ENCODE data around the gene SMIM28.
"Not testable (repeated sequence)": the region's sequence is repeated elsewhere in the genome, so short reads cannot be mapped to it uniquely, and the experiment has no call there.

Gene SMIM28

DNA sequence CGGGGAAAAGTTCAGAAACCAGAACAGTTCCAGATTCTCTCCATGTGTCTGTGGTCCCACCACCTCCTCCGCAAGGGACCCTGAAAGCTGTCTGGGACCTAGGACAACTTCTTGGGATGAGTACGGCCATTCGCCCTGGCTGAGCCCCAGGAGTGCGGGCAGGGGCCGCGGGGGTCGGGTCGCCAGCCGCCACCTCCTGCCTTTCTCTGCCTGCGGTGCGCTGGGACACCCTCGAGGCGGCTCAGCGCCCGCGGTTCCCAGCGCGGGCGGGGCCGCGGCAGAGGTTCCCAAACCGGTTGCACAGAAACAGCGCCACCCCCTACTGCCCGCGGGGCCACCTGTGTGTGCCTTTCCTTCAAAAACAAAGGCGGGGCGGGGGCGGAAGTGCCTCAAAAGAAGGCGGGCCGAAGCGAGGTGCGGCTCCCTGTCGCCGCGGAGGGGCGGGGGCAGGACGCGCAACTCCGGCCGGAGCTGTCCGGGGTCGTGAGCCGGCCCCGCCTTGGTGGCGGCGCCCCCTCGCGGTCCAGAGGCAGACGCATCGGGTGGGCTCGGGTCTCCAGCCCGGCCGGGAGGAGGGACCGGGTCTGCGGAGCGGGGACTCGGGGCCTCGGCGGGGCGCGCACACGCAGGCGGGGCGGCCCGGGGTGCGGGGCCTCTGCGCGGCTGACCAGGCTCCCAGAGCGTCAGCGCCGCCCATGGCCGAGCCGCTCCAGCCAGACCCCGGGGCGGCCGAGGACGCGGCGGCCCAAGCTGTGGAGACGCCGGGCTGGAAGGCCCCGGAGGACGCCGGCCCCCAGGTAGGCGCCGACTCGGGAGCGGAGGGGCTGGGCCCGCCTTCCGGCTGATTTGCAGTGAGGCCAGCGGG is 26.3 kb downstream of the SMIM28 start, which contains the start of gene HEBP2:
TSS of gene HEBP2 (plus strand) at position 423 of the 865 bp plus-strand sequence. CDS start at position 696, 273 bp downstream.
- DNase-seq (ENCODE audit: insufficient read length, low spot score) (peak; percentile 81), FAIRE-seq (peak; percentile 26)

DNA sequence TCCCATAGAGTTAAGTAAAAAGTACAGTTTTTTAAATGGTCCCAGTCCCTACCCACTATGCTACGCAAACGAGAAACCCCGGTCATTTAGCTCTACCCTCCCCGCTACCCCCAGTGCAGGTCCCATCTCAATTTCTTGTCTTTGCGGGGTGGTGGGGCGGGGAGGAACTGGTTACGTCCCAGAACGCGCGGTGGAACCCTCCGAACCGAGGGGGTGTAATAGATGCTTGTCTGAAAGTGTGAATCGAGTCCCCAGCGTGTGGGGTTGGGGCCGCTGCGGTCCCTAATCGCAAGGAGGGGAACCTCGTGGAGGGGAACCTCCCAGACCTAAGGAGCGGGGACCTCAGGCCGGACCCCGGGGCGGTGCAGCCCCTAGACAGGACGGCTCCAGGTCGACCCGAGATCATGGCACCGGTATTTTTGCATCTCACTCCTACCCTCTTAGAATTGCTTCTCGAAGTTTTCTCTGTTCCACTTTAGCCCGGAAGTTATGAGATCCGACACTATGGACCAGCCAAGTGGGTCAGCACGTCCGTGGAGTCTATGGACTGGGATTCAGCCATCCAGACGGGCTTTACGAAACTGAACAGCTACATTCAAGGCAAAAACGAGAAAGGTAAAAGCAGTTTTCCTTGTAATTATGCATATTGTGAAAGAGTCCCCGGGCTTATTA is 27.1 kb downstream of the SMIM28 start:
- DNase-seq (ENCODE audit: insufficient read length, low spot score), result no peak
- no peak for FAIRE-seq

DNA sequence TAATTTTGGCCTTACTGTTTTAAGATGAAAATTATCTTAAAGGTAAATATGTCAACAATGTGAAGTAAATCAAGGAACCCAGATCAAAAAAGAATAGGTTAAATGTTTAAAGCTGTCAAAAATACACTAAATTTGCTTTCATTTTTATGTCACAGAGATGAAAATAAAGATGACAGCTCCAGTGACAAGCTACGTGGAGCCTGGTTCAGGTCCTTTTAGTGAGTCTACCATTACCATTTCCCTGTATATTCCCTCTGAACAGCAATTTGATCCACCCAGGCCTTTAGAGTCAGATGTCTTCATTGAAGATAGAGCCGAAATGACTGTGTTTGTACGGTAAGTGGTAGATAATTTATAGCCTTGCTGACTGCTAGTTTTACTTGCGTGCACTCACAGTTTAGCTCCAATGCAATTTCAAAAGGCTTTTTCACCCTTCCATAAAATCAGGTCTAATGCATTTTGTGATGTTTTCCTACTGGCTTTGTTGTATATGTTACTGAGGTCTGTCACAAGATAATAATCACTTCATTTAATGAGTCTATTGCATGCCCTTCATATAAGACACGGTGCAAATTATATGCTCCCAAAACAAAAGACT is 28.2 kb downstream of the SMIM28 start:
- FAIRE-seq, result no peak
- no peak for DNase-seq (ENCODE audit: insufficient read length, low spot score)

DNA sequence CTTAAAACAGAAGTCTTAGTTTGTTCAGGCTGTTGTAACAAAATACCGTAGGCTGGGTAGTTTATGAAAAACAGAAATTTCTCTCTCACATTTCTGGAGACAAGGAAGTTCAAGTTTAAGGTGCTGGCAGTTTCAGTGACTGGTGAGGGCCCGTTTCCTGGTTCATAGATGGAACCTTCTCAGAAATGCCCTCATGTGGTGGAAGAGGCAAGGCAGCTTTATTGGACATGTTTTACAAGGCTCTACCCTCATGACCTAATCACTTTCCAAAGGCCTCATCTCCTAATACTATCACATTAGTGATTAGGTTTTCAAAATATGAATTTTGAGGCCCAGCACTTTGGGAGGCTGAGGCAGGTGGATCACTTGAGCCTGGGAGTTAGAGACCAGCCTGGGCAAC is 28.7 kb downstream of the SMIM28 start:
- FAIRE-seq (no peak), DNase-seq (ENCODE audit: insufficient read length, low spot score) (no peak)

DNA sequence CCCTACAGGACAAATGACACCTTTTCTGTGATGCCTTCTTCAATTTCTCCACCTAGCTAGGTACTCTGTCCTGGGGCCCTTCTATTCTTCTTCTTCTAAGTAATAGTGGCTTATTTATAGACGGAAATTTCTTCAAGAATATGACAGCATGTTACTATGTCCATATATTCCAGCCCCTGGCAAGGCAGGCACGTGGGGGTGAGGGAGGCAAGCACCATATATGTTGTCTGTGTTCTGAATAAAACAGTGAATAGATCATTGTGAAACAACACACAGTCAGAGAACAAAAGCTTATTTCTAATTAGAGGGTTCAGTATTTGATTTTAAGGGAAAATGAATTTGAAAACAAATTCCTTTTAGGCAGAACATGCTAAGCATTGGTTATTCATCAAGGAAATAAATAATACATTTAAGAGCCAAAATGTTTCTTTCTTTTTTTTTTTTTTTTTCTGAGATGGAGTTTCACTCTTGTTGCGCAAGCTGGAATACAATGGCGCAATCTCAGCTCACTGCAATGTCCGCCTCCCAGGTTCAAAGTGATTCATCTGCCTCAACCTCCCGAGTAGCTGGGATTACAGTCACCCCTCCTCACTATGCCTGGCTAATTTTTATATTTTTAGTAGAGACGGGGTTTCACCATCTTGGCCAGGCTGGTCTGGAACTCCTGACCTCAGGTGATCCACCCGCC is 32.5 kb downstream of the SMIM28 start:
- FAIRE-seq, result no peak
- no peak for DNase-seq (ENCODE audit: insufficient read length, low spot score)

DNA sequence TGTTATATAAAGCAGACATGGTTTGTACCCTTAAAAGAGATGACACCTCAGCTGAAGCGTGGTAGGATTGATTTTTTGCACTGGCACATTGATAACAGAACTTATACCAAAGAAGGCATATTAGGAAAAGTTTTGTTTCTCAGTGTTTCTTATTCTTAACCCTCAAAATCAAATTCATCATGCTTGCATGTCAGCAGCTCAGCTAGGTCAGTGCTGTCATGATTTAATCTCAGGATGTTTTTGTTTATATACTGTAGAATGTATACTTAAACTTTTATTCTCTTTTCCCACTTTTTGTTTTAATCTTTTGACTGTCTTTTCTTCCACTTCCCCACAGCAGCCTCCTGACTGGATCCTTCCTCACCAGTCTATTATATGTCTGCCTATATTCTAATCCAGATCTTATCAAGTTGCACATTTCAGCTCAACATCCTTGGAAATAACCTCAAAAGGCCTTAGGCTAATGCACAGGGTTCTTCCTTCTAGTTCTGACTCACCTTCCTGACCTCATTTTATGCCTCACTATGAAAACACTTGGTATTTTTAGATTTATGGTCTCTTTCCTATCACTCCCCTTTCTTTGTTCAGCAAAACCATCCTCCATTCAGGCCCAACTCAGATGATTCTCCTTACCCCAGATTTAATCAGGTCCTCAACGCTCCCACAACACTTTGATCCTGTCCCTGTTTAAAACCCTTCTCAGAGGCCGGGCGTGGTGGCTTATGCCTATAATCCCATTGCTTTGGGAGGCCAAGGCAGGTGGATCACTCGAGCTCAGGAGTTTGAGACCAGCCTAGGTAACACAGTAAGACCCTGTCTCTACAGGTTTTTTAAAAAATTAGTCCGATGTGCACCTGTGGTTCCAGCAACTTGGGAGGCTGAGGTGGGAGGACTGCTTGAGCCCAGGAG is 33.5 kb downstream of the SMIM28 start:
- DNase-seq (ENCODE audit: insufficient read length, low spot score), result no peak
- no peak for FAIRE-seq

DNA sequence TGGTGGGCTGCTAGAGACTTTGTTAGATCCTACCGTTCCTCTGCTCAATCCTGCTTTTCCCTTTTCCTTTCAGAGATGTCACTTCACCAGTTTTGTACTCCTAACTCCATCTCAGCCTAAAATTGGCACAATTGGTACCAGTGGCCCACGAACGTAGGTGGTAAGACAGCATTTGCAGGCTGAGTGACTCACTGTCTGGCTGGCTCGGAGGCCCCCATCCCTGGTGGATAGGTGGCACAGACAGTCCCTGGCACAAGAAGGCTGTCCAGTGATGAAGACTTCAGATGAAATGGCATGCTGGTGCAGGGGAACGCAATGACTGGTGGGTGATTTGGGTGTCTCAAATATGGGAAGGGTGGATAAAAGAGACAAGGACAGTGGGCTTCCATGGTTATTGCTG is 37.4 kb downstream of the SMIM28 start:
- DNase-seq (ENCODE audit: insufficient read length, low spot score) (no peak), FAIRE-seq (no peak)

DNA sequence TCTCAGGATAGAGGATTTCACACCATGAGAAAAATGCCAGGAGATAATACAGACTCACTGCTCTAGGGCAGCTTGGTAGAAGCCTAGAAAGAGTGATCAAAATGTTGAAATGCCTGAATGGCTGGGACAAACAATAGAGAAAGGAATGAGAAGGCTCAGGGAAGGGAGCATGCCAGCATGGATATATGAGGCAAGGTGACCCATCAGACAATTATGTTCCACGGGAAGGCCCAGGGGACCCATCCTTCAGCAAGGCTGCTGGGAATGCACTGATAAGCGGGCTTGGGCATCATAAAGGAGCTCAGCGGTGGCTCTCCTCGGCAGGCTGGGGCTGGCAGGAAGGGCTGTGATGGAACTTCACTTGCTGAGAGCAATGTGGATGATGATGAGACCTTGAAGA is 38.5 kb downstream of the SMIM28 start:
- no peak for FAIRE-seq
- no peak for DNase-seq (ENCODE audit: insufficient read length, low spot score)

DNA sequence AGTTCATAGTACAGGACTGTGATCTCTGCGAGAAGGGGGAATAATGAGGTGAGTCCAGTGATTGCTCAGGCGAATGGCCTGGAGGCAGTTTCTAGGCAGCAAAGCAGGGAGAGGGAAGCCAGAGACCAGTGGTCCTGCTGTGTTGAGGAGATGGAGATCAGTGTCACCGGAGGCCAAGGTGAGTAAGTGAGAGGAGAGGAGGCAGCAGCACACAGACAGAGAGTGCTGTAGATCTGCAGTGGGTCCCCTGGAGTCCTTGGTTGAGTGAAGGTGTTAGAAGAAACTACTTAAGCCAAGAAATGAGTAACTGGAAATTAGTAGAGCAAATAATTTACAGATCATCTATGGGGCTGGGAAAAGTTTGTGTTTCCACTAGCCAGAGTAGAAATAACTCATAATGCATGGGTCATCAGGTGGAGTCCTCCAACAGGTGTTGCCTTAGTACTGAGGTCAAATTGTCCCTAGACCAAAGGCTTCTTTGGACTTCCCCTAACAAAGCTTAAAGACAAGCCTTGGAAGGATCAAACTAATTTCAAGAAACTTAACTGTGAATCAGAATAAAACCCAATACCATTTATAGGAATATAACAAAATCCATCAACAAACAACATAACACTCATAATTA is 39.9 kb downstream of the SMIM28 start:
- DNase-seq (ENCODE audit: insufficient read length, low spot score) (no peak), FAIRE-seq (no peak)

DNA sequence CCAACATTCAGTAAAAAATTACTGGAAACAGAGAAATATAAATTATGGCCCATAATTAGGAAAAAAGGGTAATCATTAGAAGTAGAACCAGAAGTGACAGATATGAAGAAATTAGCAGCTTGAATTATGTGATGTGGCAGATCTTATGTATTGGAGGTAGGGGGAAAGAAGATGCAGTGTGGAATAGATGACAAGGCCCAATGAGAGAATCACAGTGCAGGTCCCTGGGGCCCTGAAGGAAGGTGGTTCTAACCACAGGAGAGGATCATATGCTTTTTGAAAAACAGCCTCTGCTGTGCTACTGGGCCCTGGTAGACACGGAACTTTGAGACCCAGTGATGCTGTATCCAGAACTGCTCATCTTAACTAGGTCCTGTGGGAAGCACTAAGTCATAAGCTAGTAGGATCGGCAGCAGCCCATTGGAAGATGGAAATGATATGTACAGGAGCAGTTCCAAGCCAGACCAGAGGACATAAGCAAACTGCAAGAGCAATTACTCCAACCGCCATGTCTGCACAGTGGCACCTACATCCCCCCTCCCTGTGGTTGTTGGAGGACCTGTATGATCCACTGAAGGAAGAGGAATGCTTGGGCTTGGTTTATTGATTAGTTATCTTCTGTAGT is 40.5 kb downstream of the SMIM28 start:
- no peak for FAIRE-seq

DNA sequence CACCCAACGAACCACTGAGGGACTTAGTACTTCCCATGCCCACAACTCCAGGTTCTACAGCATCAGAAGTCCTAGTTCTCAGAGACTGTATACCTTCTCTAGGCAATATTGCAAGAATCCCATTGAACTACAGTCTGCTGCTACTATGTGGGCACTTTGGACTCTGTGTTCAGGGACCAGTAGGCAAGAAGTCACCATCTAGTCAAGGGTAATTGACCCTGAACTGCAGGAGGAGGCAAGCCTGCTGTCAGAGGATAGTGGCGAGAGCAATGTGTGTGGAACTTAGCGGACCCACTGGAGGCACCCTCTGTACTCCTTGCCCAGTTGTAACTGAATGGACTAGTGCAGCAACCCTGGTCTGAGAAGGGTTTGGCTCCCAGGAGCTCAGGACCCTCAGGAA is 42.1 kb downstream of the SMIM28 start:
- DNase-seq (ENCODE audit: insufficient read length, low spot score), result no peak
- FAIRE-seq, result no peak

More for the DNA sequence above, 40.5 kb downstream of the SMIM28 start:
- no peak for DNase-seq (ENCODE audit: insufficient read length, low spot score)

DNA sequence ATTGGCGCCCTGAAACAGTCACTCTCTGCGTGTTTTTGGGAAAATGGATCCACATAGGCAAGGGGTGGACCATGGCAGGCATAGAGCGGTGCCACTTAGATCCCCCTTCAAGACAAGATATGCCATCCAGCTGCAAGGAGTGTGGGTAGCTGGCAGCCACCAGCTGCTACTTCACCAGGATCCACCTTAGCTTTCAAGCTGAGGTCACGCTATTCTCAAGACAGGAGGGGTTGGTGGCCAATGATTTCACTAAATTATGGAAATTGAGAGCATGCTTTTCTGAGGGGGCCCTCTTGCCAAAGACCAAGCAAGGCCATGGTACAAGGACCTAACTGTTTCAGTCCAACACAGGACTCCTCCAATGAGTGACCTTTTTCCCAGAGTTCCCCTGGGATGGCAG is 42.7 kb downstream of the SMIM28 start:
- DNase-seq (ENCODE audit: insufficient read length, low spot score), result no peak
- no peak for FAIRE-seq

DNA sequence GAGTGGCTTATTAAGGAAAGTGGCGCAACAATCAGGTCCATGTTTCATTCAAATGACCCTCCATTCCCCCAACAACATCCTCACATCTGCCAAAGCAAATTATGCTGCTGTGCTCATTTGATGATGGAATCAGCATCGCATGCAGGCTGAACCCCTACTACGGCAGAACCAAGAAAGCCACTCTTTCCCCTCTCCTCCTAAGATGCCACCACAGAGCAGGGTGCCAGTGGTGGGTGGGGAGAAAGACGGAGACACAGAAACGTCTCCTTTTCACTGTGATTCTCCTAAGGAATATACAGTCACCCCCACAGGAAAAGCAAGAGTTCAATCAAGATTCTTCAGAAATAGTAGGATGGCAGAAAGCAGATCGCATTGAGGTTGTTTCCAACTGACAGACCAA is 43.4 kb downstream of the SMIM28 start:
- FAIRE-seq, result no peak
- no peak for DNase-seq (ENCODE audit: insufficient read length, low spot score)

DNA sequence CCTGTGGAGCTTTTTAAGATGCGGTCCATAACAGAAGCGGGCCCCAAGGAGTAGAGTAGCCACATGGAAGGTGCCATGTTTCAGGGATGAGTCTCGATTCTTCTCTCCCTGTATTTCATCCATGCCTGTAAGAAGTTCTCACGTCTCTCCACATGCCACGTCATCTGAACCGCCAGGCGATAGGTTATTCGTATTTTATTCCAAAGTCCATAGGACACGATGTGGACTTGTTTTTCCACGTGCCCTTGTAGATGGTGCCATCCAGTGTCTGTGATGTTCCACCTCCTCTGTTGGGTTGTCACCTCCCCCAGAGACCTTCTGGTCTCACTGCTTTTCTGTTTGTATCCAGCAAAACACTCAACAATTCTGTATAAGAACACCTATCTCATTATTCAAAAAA is 43.9 kb downstream of the SMIM28 start:
- FAIRE-seq, result no peak

DNA sequence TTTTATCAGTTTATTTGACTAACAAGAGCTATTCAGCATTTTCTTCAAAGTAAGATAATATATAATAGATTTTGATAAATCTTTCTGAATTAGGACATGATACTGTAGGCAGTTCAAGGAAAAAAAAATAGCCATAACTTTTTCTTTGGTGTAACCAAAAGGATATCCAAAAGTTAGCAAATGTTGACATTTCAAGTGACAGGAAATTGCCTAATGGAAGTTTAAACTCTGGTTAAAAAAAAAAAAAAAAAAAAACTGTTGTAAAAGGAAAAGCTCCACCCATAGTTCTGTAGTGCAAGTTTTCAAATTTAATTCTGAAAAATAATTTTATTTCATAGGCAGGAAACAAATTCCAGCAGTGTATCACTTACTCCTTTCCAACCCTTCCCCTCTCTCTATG is 45.2 kb downstream of the SMIM28 start:
- FAIRE-seq, result no peak
- no peak for DNase-seq (ENCODE audit: insufficient read length, low spot score)

More for the DNA sequence above, 43.9 kb downstream of the SMIM28 start:
- DNase-seq (ENCODE audit: insufficient read length, low spot score), result no peak

DNA sequence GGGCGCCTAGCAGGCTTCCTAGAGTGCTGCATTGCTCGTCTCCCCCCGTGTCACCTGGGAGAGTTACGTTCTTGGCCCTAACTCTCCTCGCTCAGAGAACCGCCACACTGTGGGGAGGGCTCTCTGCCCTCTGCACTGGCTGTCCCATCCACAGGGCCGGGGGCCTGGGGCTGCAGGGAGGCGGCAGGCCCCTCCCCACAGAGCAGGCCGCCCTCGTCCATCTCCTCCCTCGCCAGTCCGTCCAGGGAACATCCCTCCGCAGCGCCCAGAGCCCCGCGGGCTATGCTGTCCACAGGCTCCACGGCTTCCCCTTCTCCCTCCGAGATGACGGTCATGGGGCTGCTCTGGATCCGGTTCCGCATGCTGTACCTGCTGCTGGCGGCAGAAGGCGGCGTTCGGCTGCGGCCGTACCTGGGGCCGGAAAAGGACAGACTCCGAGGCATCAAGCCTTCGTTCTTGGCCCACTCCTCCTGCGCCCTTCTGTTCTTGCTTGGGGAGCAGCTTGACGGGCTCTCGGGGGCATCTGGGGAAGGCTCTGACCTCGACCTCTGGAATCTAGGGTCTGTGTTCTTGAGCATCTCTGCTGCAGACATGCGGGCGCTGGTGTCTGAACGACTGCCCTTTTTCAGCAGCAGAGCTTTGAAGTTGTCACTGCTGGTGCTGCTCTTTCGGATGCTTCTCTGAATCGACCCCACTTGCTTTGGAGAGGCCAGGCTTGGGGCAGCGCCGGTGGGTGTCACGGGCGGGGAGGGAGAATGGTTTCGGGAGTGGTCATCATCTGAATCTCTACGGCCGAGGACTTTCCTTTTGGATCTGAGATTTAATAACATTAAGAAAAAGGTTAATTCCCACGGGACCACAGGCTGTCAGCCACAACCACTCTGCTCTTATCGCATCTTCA is 46.5 kb downstream of the SMIM28 start:
- no peak for DNase-seq (ENCODE audit: insufficient read length, low spot score)
- no peak for FAIRE-seq

DNA sequence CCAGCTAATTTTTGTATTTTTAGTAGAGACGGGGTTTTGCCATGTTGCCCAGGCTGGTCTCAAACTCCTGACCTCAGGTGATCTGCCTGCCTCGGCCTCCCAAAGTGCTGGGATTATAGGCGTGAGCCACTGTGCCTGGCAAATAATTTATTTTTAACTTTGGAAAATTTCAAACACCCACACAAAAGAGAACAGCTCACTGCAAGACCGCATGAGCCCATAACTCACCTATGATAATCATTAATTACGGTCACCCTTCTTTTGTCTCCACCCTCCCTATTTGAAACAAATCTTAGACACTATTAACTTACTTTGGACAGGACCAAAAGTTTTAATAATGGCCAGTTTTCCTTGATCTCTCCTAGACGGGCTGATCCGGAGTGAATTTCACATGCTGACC is 47.6 kb downstream of the SMIM28 start:
- FAIRE-seq; DNase-seq (ENCODE audit: insufficient read length, low spot score): not testable (repeated sequence)

DNA sequence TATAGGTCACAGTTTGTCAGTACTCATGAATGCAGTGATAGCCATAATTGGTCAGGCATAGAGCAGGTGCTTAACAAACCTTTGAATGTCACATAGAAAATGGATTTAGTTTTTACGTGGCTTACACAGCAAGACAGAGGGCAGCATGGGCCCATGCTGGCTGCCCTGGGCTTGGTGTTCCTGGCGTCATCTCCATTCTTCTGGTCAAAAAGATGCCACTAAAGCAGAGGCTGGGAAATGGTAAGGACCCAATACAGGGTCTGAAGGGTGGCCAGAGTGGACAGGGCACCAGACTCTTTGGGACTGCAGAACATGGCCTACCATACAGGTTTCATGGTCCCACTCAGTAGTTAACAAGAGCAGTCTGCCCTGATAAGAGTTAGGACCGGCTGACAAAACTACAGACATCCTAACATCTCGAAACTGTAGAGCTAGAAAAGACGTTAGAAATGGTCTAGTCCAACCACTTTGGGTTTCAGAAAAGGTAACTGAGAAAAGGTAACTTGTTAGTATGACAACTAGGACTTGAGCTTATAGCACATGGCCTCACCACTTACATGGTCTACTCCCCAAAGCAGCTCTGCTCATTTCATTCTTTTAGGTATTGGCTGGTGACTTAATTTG is 48.9 kb downstream of the SMIM28 start:
- no peak for DNase-seq (ENCODE audit: insufficient read length, low spot score)
- no peak for FAIRE-seq
